ENCODE data around the gene MRPS14.

- TF ChIP-seq POLR2A (IDR thresholded peaks at IDR 0.05) = no peak
- no peak for TF ChIP-seq CTCF (IDR thresholded peaks at IDR 0.05)
Measured at GRCh38 chr1:174966008-174966572, 57.1 kb downstream of the MRPS14 start.
